Stimulated activated CD4-positive, alpha-beta T cell treated with anti-CD3 and anti-CD28 coated beads, Interleukin-4, amount 100 ng/mL, for 1 hour (primary cell): Measurements from ENCODE around the gene LARP1.
"Not testable (repeated sequence)": the region's sequence is repeated elsewhere in the genome, so short reads cannot be mapped to it uniquely, and the experiment has no call there.

Source experiments
- DNase-seq: peaks from one replicate; pipeline ENCODE4 v3.0.0-alpha.2; 2020

LARP1 gene

GRCh38 chr5:154831451-154831850, 76.3 kb downstream of the LARP1 start:
- DNase-seq: no peak

- DNase-seq: not testable (repeated sequence)
Measured at GRCh38 chr5:154832804-154833203, 77.6 kb downstream of the LARP1 start.

DNA sequence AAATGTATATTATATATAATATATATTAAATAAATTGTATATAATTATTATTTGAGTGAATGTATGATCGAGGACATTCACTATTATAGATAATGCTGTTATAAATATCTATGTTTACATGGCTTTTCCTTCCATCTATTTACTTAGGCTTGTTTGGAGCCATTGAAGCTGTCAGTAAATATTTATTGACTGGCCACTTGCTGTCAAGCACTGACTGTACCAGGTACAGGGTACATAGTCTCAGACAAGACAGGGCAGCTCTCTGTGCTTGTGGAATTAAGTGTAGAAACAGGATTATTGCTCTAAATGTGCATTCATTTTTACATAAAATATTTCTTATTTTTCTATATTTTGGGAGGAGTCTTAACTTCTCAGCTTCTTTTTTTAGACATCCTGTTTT, 78.9 kb downstream of the LARP1 start:
- DNase-seq: no peak

DNA sequence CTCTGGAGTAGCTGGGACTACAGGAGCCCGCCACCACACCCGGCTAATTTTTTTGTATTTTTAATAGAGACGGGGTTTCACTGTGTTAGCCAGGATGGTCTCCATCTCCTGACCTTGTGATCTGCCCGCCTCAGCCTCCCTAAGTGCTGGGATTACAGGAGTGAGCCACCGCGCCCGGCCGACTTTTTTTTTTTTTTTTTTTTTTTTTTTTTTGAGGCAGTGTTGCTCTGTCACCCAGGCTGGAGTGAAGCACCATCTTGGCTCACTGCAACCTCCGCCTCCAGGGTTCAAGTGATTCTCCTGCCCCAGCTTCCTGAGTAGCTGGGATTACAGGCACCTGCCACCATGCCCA, 80.5 kb downstream of the LARP1 start:
- DNase-seq: not testable (repeated sequence)

- DNase-seq: no peak
Measured at GRCh38 chr5:154836225-154836624, 81.0 kb downstream of the LARP1 start.

- no peak for DNase-seq
Measured at GRCh38 chr5:154837009-154837901, 82.1 kb downstream of the LARP1 start.

DNA sequence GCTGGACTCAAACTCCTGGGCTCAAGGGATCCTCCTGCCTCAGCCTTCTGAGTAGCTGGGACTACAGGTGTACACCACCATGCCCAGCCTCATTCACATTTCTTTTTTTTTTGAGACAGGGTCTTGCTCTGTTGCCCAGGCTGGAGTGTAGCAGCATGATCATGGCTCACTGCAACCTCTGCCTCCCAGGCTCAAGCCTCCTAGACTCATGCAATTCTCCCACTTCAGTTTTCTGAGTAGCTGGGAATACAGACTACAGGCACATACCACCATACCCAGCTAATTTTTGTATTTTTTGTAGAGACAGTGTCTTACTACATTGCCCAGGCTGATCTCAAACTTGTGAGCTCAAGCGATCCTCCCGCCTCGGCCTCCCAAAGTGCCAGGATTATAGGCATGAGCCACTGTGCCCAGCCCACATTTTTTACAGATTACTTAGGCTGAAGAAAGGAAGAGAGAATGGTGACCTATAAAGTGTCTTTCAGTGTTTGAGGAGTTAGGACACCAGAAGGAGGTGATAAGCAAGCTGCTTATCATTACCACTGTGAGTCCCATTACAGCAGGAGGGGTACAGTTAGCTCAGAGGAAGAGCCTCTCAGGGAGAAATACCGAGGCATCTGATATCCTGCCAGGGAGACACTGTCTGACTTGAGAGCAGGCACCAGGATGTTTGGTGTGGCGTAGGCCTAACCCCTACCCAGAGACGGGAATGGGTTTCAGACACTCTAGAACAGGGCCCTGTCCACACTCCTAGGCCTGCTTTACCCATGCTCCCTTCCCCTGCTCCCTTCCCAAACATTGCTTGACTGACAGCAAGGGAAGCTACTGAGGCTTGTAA, 85.5 kb downstream of the LARP1 start:
- DNase-seq: no peak

- no peak for DNase-seq
Measured at GRCh38 chr5:154841273-154841661, 86.1 kb downstream of the LARP1 start.

DNA sequence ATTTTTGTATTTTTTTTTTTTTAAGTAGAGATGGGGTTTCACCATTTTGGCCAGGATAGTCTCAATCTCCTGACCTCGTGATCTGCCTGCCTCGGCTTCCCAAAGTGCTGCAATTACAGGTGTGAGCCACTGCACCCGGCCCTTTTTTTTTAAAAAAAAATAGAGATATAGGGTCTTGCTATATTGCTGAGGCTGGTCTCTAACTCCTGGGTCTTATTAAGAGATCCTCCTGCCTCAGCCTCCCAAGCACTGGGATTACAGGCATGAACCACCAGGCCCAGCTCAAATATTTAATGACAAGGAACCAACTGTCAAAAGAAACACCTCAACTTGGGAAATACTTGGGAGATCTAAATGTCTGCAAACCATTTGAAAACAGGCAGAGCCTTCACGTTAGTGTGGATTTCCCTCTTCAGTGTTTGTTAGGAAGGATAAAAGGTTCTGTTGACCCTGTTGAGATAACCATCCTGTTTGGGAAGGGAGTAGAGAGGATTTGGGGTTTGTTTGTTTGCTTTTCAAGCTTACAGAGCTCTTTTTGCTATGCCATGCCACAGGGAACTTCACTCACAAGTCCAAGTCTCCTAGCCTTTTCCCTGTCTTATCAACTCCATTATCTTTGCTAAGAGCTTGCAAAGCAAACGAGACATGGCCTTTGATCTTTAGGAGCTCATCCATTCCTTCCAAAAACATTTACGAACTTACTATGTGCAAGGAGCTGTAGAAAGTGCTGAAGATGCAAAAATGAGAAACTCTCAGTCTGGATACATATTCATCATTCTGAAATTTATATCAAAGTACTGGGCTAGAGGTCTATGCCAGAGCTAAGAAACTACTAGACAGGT, 87.7 kb downstream of the LARP1 start:
- DNase-seq: no peak

DNA sequence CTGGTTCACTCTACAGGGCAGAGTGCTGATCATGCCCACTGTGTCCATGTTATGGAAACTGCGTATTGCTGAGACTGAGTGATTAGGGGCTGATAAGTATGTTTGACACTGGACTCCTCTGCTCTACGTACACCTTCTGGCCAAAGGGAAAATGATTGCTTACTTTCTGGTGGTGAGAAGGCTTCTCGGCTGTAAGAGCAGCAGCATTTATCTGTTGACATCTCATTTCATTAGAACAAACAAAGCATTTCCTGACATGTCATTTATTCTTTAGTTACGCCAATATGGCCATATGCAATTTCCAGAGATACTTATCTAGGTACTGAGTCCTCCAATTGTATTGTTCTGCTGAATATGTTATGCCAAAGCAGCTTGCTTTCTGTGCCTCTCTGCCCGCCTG, 89.6 kb downstream of the LARP1 start:
- no peak for DNase-seq

- no peak for DNase-seq
Measured at GRCh38 chr5:154849264-154849785, 94.1 kb downstream of the LARP1 start.

- no peak for DNase-seq
Measured at GRCh38 chr5:154849791-154850201, 94.6 kb downstream of the LARP1 start.

- no peak for DNase-seq
Measured at GRCh38 chr5:154850255-154851062, 95.3 kb downstream of the LARP1 start, which contains the start of gene FAXDC2. FAXDC2 (minus strand) TSS chr5:154850603; CDS start chr5:154838178, 12,425 bp downstream.

DNA sequence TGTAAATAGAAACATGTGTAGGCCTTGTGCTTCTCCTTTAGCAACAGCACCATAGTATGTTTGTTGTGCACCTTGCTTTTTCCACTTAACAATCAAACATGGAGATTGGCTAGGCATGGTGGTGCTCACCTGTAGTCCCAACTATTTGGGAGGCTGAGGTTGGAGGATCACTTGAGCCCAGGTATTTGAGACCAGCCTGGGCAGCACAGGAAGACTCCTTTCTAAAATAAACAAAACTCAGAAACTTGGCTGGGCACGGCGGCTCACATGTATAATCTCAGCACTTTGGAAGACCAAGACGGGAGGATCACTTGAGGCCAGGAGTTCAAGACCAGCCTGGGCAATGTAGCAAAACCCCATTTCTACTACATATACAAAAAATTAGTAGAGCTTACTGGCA, 96.2 kb downstream of the LARP1 start:
- DNase-seq: no peak

GRCh38 chr5:154857530-154858296, 102.5 kb downstream of the LARP1 start:
- peak; percentile 76 for DNase-seq

DNA sequence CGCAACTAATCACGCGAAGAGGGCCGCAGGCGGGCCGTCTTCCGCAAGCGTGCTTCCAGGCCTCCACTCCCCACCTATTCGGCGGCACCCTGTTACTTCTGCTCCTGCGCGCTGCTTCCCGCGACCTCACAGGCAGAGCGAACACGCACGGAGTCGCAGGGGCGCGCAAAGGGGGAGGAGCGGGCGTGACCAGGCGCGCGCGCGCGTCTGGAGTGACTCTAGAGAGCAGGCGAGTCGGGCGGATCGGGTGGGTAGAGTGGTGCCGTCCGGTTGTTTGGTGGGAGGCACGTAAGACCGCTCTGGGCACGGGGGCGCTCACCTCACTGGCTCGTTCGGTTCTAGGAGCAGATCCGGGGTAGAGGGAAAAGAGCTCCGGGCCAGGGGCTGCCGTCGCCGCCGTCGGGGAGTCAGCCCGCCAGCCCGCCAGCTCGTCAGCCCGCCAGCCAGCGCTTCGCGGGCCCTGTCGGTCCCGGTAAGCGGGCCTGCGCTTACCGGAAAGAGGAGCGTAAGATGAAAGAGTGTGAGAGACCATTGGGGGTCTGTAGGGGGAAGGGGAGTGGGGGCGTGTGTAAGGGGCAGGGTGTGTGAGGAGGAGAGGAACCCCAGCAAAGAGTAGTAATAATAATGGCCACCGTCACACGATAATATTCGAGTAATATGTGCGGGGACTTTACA, 103.3 kb downstream of the LARP1 start, which contains the start of gene CNOT8:
Gene CNOT8 (plus strand): TSS at position 331 of the 675 bp plus-strand sequence. CDS start 4,652 bp downstream, outside the sequence.
- peak; percentile 99 for DNase-seq

DNA sequence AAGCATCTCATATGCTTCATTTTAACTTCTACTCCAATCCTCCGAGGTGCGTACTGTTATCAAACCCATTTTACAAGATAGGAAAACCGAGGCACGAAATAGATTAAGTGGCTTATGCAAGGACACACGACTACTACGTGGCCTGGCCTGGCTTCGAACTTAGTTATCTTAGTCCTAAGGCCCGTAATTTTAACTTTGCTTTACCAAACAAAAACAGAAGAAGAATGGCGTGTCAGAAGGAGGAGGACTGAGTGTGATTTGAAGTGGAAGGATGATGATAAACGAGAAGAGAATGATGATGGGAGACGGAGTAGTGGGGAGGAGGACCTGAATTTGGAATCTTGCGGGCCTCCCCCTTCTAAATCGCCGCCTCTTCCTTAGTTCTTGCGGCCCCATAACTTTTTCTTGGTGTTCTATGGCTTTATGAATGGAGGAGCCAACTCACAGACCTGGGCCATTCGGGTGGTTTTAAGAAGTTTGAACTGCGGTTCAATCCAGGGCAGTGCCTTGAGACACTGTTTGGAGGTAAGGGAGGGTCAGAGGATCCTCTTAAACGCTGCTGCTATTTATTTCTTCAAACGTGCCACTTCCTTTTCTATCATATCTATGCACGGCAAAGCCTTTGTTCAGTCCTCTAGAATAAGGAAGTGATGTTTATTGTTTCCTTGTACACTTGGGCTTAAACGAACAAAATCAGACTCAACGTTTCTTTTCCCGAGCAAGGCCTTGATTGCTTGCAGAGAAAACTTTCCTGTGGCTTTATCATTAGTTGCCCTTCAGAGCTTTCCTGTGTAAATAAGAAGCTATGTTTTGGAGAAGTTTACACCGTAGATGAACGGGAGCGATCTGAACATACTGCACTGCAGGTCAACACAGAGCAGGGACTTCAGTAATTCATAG, 104.0 kb downstream of the LARP1 start:
- DNase-seq: no peak

DNA sequence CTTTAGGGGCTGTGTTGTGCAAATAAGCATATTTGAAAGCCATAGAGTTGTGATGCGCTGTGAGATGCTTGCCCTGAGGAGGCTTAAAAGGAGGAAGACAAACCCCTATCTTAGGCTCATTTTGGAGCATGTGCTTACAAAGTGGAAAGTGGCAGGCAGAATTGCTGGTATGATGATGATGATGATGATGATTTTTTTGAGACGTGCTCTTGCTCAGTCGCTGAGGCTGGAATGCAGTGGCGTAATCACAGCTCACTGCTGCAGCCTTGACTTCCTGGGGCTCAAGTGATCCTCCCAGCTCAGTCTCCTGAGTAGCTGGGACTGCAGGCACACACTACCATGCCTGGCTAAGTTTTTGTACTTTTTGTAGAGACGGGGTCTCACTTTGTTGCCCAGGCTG, 104.9 kb downstream of the LARP1 start:
- no peak for DNase-seq

- DNase-seq: no peak
Measured at GRCh38 chr5:154860765-154861164, 105.6 kb downstream of the LARP1 start.
